Measurements from ENCODE around the gene HMGCS2.

DNA sequence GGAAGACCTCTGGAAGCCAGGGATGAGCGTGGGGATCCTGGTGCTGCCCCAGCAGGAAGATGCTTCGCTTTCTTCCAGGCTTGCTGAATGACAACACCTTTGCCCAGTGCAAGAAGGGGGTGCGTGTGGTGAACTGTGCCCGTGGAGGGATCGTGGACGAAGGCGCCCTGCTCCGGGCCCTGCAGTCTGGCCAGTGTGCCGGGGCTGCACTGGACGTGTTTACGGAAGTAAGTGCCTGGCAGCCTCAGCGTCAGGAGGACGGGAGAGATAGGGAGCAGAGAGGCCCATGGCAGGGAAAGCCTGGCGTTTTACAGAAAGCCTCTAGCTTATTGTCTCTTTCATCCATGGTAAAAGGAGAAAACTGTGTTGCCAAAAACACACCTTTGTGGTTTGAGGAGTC is 33.5 kb downstream of the HMGCS2 start:
- TF ChIP-seq, protein P1, sequence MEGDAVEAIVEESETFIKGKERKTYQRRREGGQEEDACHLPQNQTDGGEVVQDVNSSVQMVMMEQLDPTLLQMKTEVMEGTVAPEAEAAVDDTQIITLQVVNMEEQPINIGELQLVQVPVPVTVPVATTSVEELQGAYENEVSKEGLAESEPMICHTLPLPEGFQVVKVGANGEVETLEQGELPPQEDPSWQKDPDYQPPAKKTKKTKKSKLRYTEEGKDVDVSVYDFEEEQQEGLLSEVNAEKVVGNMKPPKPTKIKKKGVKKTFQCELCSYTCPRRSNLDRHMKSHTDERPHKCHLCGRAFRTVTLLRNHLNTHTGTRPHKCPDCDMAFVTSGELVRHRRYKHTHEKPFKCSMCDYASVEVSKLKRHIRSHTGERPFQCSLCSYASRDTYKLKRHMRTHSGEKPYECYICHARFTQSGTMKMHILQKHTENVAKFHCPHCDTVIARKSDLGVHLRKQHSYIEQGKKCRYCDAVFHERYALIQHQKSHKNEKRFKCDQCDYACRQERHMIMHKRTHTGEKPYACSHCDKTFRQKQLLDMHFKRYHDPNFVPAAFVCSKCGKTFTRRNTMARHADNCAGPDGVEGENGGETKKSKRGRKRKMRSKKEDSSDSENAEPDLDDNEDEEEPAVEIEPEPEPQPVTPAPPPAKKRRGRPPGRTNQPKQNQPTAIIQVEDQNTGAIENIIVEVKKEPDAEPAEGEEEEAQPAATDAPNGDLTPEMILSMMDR (conservative IDR thresholded peaks at IDR 0.05 in 1 of 2, IDR thresholded peaks at IDR 0.05 in 1 of 2; ENCODE audit: extremely low read depth in 1 of 2, insufficient read depth in 1 of 2, low read depth in 1 of 2, low read length in 2 of 2) = no peak
- no peak for TF ChIP-seq EZH2 (IDR thresholded peaks at IDR 0.05; ENCODE audit: borderline replicate concordance, low read length)

Data from mammary epithelial cell (primary cell).